Aorta (tissue), 5 donors: ENCODE data around the gene SRGAP2B. TPM values are rescaled to one million over a fixed set of nuclear protein-coding genes. Genes with fewer than 3 reads are reported as not detected.
"Not testable (repeated sequence)": the region's sequence is repeated elsewhere in the genome, so short reads cannot be mapped to it uniquely, and the experiment has no call there.

Experiments
- ATAC-seq: fragments of 200-7000 bp; cut with Tn5 transposase; one replicate; pipeline ENCODE4 v1.9.1; 2022; ENCODE audit warnings: moderate library complexity; ENCODE audit not compliant: low FRiP score
- DNase-seq, 2 donors: peaks; one replicate each; pipeline ENCODE4 v3.0.0-alpha.2; 2020
- H3K27ac ChIP-seq, 2 donors: one replicate each; pipeline ENCODE4 v1.5.1; 2013; ENCODE audit warnings: low read length in 2 of 2, mild to moderate bottlenecking in 2 of 2, moderate library complexity in 2 of 2, control low read depth in 1 of 2, inconsistent platforms in 1 of 2, low read depth in 1 of 2
- H3K27me3 ChIP-seq, 2 donors: one replicate each; pipeline ENCODE4 v1.6.1; 2013; ENCODE audit warnings: control low read depth in 1 of 2, low read length in 1 of 2, mild to moderate bottlenecking in 1 of 2, moderate library complexity in 1 of 2; ENCODE audit not compliant: insufficient read depth in 2 of 2, control insufficient read depth in 1 of 2
- H3K36me3 ChIP-seq, 2 donors: one replicate each; pipeline ENCODE4 v1.6.1; 2013; ENCODE audit warnings: control low read depth in 1 of 2, low read length in 1 of 2, mild to moderate bottlenecking in 1 of 2; ENCODE audit not compliant: insufficient read depth in 2 of 2, control insufficient read depth in 1 of 2
- H3K4me1 ChIP-seq, 2 donors: one replicate each; pipeline ENCODE4 v1.6.1; 2013; ENCODE audit warnings: low read length in 2 of 2, control low read depth in 1 of 2, mild to moderate bottlenecking in 1 of 2, moderate library complexity in 1 of 2; ENCODE audit not compliant: insufficient read depth in 2 of 2, control insufficient read depth in 1 of 2
- H3K4me3 ChIP-seq, 2 donors: one replicate each; pipeline ENCODE4 v1.5.1; 2013; ENCODE audit warnings: low read length in 2 of 2, control low read depth in 1 of 2, mild to moderate bottlenecking in 1 of 2
- H3K9me3 ChIP-seq: one replicate; pipeline ENCODE4 v1.6.1; 2013; ENCODE audit warnings: mild to moderate bottlenecking, low read length; ENCODE audit not compliant: control insufficient read depth
- WGBS, 2 donors: extraction: QIAGEN DNeasy Blood & Tissue Kit; methylation state at CpG; one replicate each; pipeline ENCODE4 v1.1.7; 2013; 5-methylcytosine and 5-hydroxymethylcytosine counted together
- intact Hi-C, 2 donors: fragments of 100-400 bp; cut with DNase I; formaldehyde crosslinking; loops; one replicate each; pipeline versions ENCODE4 v1.14.2 to v1.15.0; 2022
- polyA plus RNA-seq, 2 donors: library from polyadenylated mRNA; stranded (reverse); fragments of 200-250 nt; gene quantifications; one replicate each; pipeline ENCODE4 v1.2.3, GENCODE V29; 2013
- total RNA-seq, 2 donors: library from RNA; stranded (reverse); fragmentation: NEBNext Ultra II Directional; extraction: Animal tissue kit (Norgen Biotek cat#: 25700); gene quantifications; one replicate each; pipeline ENCODE4 v1.2.1, GENCODE V29; 2021
- donor health status: healthy with polysubstance abuse.
- donor health status: Bipolar disorder and iron deficiency.
- donor health status: DM: no; HTN: no; CAD: no.
- donor health status: DM: no; HTN: no; CAD: no.
- donor health status: DM: yes; HTN: yes; CAD: no.

SRGAP2B gene
- total and polyA plus RNA-seq, 4 donors, result 3.5 to 51.3 (median 30.8) TPM

- H3K36me3 ChIP-seq, H3K27me3 ChIP-seq, H3K27ac ChIP-seq, H3K4me3 ChIP-seq, H3K4me1 ChIP-seq, intact Hi-C loops, ATAC-seq, DNase-seq, H3K9me3 ChIP-seq: not testable (repeated sequence)
Measured at GRCh38 chr1:144919106-144919505, 176.0 kb downstream of the SRGAP2B start.

GRCh38 chr1:144918027-144918603 lies 177.0 kb downstream of the SRGAP2B start:
- peak; percentile 75 for ATAC-seq

GRCh38 chr1:144917154-144918026 lies 177.7 kb downstream of the SRGAP2B start:
- H3K36me3 ChIP-seq, H3K4me1 ChIP-seq, H3K27ac ChIP-seq, DNase-seq, intact Hi-C loops, H3K4me3 ChIP-seq, H3K27me3 ChIP-seq, H3K9me3 ChIP-seq: not testable (repeated sequence)
- no CpG with 5 or more reads among the region's 8 CpGs for WGBS, 2 donors
- ATAC-seq, result peak; percentile 79

More at GRCh38 chr1:144918027-144918603, 177.0 kb downstream of the SRGAP2B start:
- H3K27me3 ChIP-seq, H3K36me3 ChIP-seq, H3K27ac ChIP-seq, DNase-seq, H3K9me3 ChIP-seq, H3K4me1 ChIP-seq, intact Hi-C loops, H3K4me3 ChIP-seq: not testable (repeated sequence)
- WGBS, 2 donors, result 0 to 8% methylated on average over 1 of the region's 3 CpGs

- 63% methylated on average over 2 of the region's 12 CpGs; no CpG with 5 or more reads in 1 of the 2 donors for WGBS, 2 donors
- H3K9me3 ChIP-seq, ATAC-seq, H3K27ac ChIP-seq, H3K4me1 ChIP-seq, H3K27me3 ChIP-seq, H3K4me3 ChIP-seq, DNase-seq, H3K36me3 ChIP-seq, intact Hi-C loops: not testable (repeated sequence)
Measured at GRCh38 chr1:144913977-144914734, 181.0 kb downstream of the SRGAP2B start.

- no CpG with 5 or more reads among the region's 3 CpGs for WGBS, 2 donors
- intact Hi-C loops, result not testable (repeated sequence)
Measured at GRCh38 chr1:144913458-144913857, 181.7 kb downstream of the SRGAP2B start.

GRCh38 chr1:144910729-144911128 lies 184.4 kb downstream of the SRGAP2B start:
- H3K27ac ChIP-seq, H3K36me3 ChIP-seq, intact Hi-C loops, H3K4me1 ChIP-seq, H3K27me3 ChIP-seq, H3K9me3 ChIP-seq, H3K4me3 ChIP-seq, ATAC-seq, DNase-seq: not testable (repeated sequence)
- WGBS, 2 donors, result no CpG with 5 or more reads among the region's 5 CpGs

More at GRCh38 chr1:144913458-144913857, 181.7 kb downstream of the SRGAP2B start:
- not testable (repeated sequence) for H3K9me3 ChIP-seq, H3K36me3 ChIP-seq, DNase-seq, ATAC-seq, H3K27ac ChIP-seq, H3K4me3 ChIP-seq, H3K4me1 ChIP-seq, H3K27me3 ChIP-seq

GRCh38 chr1:144900841-144901240 lies 194.3 kb downstream of the SRGAP2B start:
- H3K4me1 ChIP-seq, DNase-seq, H3K27ac ChIP-seq, H3K4me3 ChIP-seq, H3K36me3 ChIP-seq, ATAC-seq, intact Hi-C loops, H3K9me3 ChIP-seq, H3K27me3 ChIP-seq: not testable (repeated sequence)
- WGBS, 2 donors, result no CpG with 5 or more reads among the region's 6 CpGs

GRCh38 chr1:144894454-144895201 lies 200.5 kb downstream of the SRGAP2B start:
- intact Hi-C loops, result not testable (repeated sequence)
- ATAC-seq, result peak; percentile 91
- no CpG with 5 or more reads among the region's 5 CpGs for WGBS, 2 donors

More at GRCh38 chr1:144894454-144895201, 200.5 kb downstream of the SRGAP2B start:
- H3K36me3 ChIP-seq, H3K4me3 ChIP-seq, H3K4me1 ChIP-seq, H3K9me3 ChIP-seq, H3K27ac ChIP-seq, DNase-seq, H3K27me3 ChIP-seq: not testable (repeated sequence)
